MCF 10A (cell line): ENCODE measurements around the gene PACC1. TPM values are rescaled to one million over a fixed set of nuclear protein-coding genes. Genes with fewer than 3 reads are reported as not detected.

ENCODE experiments used
- BruUV-seq: library from RNA; stranded (reverse); fragments of 400-500 nt; replicated peaks from 2 replicates; lab custom pipeline; 2021; lab: Mats Ljungman, UMichigan
- CTCF ChIA-PET: fragments of 300-600 bp; sonication (Branson Sonifier 250); formaldehyde crosslinking; extraction: SDS; loops from one replicate; lab custom pipeline; 2021; ENCODE audit warnings: antibody characterized with exemption, inconsistent platforms; lab: Yijun Ruan, JAX
- POLR2A ChIA-PET: fragments of 300-600, 350-650 bp; sonication (Branson Sonifier 250); formaldehyde crosslinking; extraction: SDS; loops from one replicate; lab custom pipeline; 2020; ENCODE audit warnings: antibody characterized with exemption, inconsistent platforms; lab: Yijun Ruan, JAX
- DNase-seq: peaks from one replicate; pipeline ENCODE4 v3.0.0-alpha.2; 2018; ENCODE audit not compliant: unreplicated experiment
- H3K27ac Mint-ChIP-seq: one replicate; pipeline ENCODE4 v1.8.0; 2022; ENCODE audit warnings: mild to moderate bottlenecking, low read depth, mixed read lengths; ENCODE audit not compliant: unreplicated experiment
- H3K27me3 Mint-ChIP-seq: one replicate; pipeline ENCODE4 v1.8.0; 2022; ENCODE audit warnings: mixed read lengths; ENCODE audit not compliant: insufficient read depth, unreplicated experiment
- H3K36me3 Mint-ChIP-seq: one replicate; pipeline ENCODE4 v1.8.0; 2022; ENCODE audit warnings: mild to moderate bottlenecking, moderate library complexity, mixed read lengths; ENCODE audit not compliant: insufficient read depth, unreplicated experiment
- H3K4me1 Mint-ChIP-seq: one replicate; pipeline ENCODE4 v1.8.0; 2022; ENCODE audit warnings: mixed read lengths; ENCODE audit not compliant: insufficient read depth, unreplicated experiment
- H3K4me3 Mint-ChIP-seq: one replicate; pipeline ENCODE4 v1.8.0; 2022; ENCODE audit warnings: mild to moderate bottlenecking, moderate library complexity, mixed read lengths; ENCODE audit not compliant: unreplicated experiment
- H3K9me3 Mint-ChIP-seq: one replicate; pipeline ENCODE4 v1.8.0; 2022; ENCODE audit warnings: mixed read lengths; ENCODE audit not compliant: unreplicated experiment
- intact Hi-C: fragments of 100-400 bp; cut with micrococcal nuclease; formaldehyde crosslinking; loops from 2 replicates; pipeline ENCODE4 v1.14.1; 2022
- total RNA-seq: library from RNA; stranded (reverse); gene quantifications from 2 replicates; pipeline ENCODE4 v1.2.3, GENCODE V29; 2022
- TF ChIP-seq, protein P1 (sequence below): fragments of 200-600 bp; IDR thresholded peaks from one replicate; pipeline ENCODE4 v1.8.0; 2022; ENCODE audit warnings: antibody characterized with exemption, mild to moderate bottlenecking; ENCODE audit not compliant: unreplicated experiment

PACC1 gene
- total RNA-seq, 1 experiment from 2014 or later = 23.3 TPM

DNA sequence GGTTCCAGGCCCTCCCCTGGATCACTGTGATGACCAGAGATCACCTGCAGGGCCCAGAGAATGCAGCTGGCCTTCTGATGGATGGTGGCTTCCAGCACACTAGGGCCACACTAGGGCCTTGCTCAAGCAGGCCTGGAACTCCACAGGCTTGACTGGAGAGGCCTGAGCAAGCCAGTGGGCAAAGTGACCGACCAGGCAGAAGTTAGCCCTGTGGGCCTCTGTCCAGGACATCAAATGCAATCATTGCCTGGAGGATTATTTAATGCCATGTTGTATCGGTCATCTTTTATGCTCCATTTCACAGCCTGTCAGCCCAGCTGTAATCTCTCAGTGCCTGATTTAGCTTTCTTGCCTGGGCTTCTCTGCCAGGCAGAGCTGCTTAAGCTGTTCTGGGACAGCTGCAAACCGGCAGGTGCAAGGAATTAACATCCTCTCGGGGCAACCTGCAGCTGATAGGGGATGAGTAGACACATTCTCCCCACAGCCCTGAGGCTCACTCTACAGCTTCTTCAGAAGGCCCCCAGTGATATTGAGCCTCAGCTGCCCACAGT, 35.7 kb upstream of the PACC1 start:
- POLR2A ChIA-PET = no interaction called here
- no peak overlapping the region for H3K4me3 Mint-ChIP-seq
- H3K36me3 Mint-ChIP-seq = peaks cover 20% of the 10 kb centered on the region

DNA sequence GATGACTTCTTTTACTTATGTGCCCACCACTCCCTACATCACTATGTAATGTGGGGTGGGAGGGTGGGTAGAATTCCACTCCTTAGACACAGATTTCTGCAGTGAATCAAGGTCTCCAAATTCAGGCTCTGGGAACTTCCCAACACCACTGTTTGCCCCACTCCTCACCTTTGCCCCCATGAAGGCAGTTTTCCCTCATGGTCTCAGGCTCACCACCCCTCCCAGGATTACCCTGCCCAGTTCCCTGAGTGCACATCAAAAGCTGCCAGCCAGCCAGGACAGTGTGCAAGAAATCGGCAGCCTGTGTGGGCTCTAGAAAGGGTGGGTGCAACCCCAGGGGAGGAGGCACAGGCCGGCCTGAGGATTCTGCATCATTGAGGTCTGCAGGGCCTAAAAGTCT, 32.8 kb upstream of the PACC1 start:
- Mint-ChIP-seq H3K36me3 (peaks cover 43% of the 10 kb centered on the region), H3K9me3 (no peaks in the 10 kb centered on the region), H3K27me3 (no peaks in the 10 kb centered on the region), H3K27ac (no peak overlapping the region), H3K4me3 (no peak overlapping the region), H3K4me1 (no peaks in the 10 kb centered on the region)
- CTCF ChIA-PET = interaction anchor here (2.2 kb wide), 1 partner anchor 9 kb away, joined by 20 read pairs; no protein-coding TSS in a partner anchor
- DNase-seq = no peak
- TF ChIP-seq, protein P1, sequence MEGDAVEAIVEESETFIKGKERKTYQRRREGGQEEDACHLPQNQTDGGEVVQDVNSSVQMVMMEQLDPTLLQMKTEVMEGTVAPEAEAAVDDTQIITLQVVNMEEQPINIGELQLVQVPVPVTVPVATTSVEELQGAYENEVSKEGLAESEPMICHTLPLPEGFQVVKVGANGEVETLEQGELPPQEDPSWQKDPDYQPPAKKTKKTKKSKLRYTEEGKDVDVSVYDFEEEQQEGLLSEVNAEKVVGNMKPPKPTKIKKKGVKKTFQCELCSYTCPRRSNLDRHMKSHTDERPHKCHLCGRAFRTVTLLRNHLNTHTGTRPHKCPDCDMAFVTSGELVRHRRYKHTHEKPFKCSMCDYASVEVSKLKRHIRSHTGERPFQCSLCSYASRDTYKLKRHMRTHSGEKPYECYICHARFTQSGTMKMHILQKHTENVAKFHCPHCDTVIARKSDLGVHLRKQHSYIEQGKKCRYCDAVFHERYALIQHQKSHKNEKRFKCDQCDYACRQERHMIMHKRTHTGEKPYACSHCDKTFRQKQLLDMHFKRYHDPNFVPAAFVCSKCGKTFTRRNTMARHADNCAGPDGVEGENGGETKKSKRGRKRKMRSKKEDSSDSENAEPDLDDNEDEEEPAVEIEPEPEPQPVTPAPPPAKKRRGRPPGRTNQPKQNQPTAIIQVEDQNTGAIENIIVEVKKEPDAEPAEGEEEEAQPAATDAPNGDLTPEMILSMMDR = no peak
- no TSS peak for BruUV-seq
- POLR2A ChIA-PET = no interaction called here
- intact Hi-C loops = no loop called here

More for the DNA sequence above, 35.7 kb upstream of the PACC1 start:
- intact Hi-C loops = no loop called here
- no TSS peak for BruUV-seq
- TF ChIP-seq, protein P1 = no peak
- no peak for DNase-seq
- H3K4me1 Mint-ChIP-seq = no peaks in the 10 kb centered on the region
- no peak overlapping the region for H3K27ac Mint-ChIP-seq
- no peaks in the 10 kb centered on the region for H3K27me3 Mint-ChIP-seq
- no peaks in the 10 kb centered on the region for H3K9me3 Mint-ChIP-seq
- CTCF ChIA-PET = interaction anchor here (0.8 to 15.8 kb wide), 8 partner anchors 9 to 752 kb away, joined by 3 to 481 read pairs (median 4); no protein-coding TSS in a partner anchor

DNA sequence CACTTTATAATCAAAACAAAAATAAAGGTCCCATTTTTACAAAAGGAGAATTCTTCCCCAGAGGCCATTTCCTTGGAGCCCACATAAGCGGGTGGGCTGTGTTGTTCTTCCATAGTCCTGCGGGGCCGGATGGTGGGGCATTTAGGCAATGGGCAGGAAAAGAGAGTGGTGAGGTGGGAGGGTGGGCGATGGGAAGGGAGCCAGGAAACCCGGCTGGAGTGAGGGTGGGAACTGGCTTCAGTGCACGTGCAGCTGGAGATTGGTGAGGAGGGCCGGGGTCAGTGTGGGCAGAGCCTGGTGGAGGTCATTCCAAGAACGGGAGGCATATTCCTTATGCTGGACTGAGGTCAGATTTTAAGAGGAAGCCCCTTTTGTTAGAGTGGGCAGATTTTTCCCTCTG, 31.6 kb upstream of the PACC1 start:
- intact Hi-C loops = no loop called here
- no peak overlapping the region for H3K4me3 Mint-ChIP-seq
- H3K4me1 Mint-ChIP-seq = no peaks in the 10 kb centered on the region
- no peaks in the 10 kb centered on the region for H3K9me3 Mint-ChIP-seq
- ChIA-PET POLR2A (no interaction called here), CTCF (interaction anchor here (2.2 kb wide), 1 partner anchor 10 kb away, joined by 20 read pairs; no protein-coding TSS in a partner anchor)
- DNase-seq = no peak
- peaks cover 43% of the 10 kb centered on the region for H3K36me3 Mint-ChIP-seq
- TF ChIP-seq, protein P1 = no peak
- H3K27ac Mint-ChIP-seq = no peak overlapping the region
- no TSS peak for BruUV-seq
- no peaks in the 10 kb centered on the region for H3K27me3 Mint-ChIP-seq

DNA sequence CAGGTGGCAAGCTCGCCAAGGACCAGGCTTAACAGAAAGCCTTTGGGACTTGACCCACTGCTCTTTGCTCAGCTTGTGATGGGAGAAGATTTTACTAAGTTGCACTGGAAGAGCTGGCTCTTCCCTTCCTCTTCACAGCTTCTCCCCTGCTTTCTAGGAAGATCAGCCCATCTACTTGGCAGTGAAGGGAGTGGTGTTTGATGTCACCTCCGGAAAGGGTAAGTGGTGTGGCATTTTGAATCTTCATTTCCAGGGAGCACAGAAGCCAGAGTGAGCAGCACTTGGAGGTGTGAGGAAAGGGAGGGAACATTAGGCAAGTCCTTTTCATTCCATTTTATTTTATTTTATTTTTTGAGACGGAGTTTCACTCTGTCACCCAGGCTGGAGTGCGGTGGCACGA, 27.7 kb upstream of the PACC1 start:
- no peaks in the 10 kb centered on the region for H3K27me3 Mint-ChIP-seq
- ChIA-PET CTCF (interaction anchor here (0.6 to 11.1 kb wide), 5 partner anchors 15 to 921 kb away, joined by 3 to 160 read pairs (median 3); no protein-coding TSS in a partner anchor), POLR2A (interaction anchor here (0.7 kb wide), 1 partner anchor 184 kb away, joined by 3 read pairs; no protein-coding TSS in a partner anchor)
- no peaks in the 10 kb centered on the region for H3K9me3 Mint-ChIP-seq
- TF ChIP-seq, protein P1 = no peak
- no peak overlapping the region for H3K4me3 Mint-ChIP-seq
- peaks cover 8% of the 10 kb centered on the region for H3K4me1 Mint-ChIP-seq
- H3K36me3 Mint-ChIP-seq = peaks cover 47% of the 10 kb centered on the region
- intact Hi-C loops = loop anchor here (5.0 kb wide), 1 partner anchor 155 kb away; the partner anchor contains the start of gene PPP2R5A
- H3K27ac Mint-ChIP-seq = peak overlapping the region; percentile 19
- no peak for DNase-seq
- BruUV-seq = no TSS peak
